Spleen (tissue), 7 donors: ENCODE data around the gene DOCK4.

ENCODE experiments used
- POLR2A ChIP-seq, 3 donors: fragments of 450-650 bp; IDR thresholded peaks; one replicate each; pipeline ENCODE4 v1.5.1; 2017; ENCODE audit warnings: antibody characterized with exemption in 3 of 3, mild to moderate bottlenecking in 1 of 3
- POLR2AphosphoS5 ChIP-seq, 3 donors: sonication (generic); formaldehyde crosslinking; IDR thresholded peaks; one replicate each; pipeline ENCODE4 v1.5.1; 2017; ENCODE audit warnings: antibody characterized with exemption in 3 of 3
- TF ChIP-seq, protein P1 (sequence below), 11 experiments: fragments of 200-600 bp in 7 of 11; fragments of 450-650 bp in 4 of 11; sonication (generic) in 4 of 11; IDR thresholded peaks in 8 of 11; conservative IDR thresholded peaks in 3 of 11; 1 replicate in 7 of 11; 2 replicates in 4 of 11; pipeline versions ENCODE4 v1.4.0 to v1.8.0; 2016 to 2021; ENCODE audit warnings: antibody characterized with exemption in 11 of 11, inconsistent platforms in 4 of 11, mild to moderate bottlenecking in 1 of 11
- donor health status: DM: no; HTN: no; CAD: no; lungs with moderate emphysema.
- donor health status: DM: no; HTN: no; CAD: no.
- donor health status: DM: no; HTN: no; CAD: no.

GRCh38 chr7:111762799-111763198 lies 443.4 kb downstream of the DOCK4 start:
- TF ChIP-seq, protein P1, sequence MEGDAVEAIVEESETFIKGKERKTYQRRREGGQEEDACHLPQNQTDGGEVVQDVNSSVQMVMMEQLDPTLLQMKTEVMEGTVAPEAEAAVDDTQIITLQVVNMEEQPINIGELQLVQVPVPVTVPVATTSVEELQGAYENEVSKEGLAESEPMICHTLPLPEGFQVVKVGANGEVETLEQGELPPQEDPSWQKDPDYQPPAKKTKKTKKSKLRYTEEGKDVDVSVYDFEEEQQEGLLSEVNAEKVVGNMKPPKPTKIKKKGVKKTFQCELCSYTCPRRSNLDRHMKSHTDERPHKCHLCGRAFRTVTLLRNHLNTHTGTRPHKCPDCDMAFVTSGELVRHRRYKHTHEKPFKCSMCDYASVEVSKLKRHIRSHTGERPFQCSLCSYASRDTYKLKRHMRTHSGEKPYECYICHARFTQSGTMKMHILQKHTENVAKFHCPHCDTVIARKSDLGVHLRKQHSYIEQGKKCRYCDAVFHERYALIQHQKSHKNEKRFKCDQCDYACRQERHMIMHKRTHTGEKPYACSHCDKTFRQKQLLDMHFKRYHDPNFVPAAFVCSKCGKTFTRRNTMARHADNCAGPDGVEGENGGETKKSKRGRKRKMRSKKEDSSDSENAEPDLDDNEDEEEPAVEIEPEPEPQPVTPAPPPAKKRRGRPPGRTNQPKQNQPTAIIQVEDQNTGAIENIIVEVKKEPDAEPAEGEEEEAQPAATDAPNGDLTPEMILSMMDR (IDR thresholded peaks at IDR 0.05 in 8 of 11, conservative IDR thresholded peaks at IDR 0.05 in 3 of 11) = no peak
- TF ChIP-seq POLR2A (IDR thresholded peaks at IDR 0.05) = no peak
- no peak for TF ChIP-seq POLR2AphosphoS5 (IDR thresholded peaks at IDR 0.05)
